GM23248 (cell line): ENCODE data around the gene ARSI. TPM values are rescaled to one million over a fixed set of nuclear protein-coding genes. Genes with fewer than 3 reads are reported as not detected.

Experiments
- DNase-seq: peaks from one replicate; pipeline ENCODE4 v3.0.0-alpha.2; 2015
- H2AFZ ChIP-seq: fragments of 200-600 bp; sonication (generic); 2 replicates; pipeline ENCODE4 v1.6.1; 2016; ENCODE audit warnings: antibody characterized with exemption
- H3F3A ChIP-seq: fragments of 200-600 bp; sonication (generic); 2 replicates; pipeline ENCODE4 v1.6.1; 2016; ENCODE audit warnings: mild to moderate bottlenecking, antibody characterized with exemption, mixed run types; ENCODE audit not compliant: insufficient read depth
- H3K27ac ChIP-seq: fragments of 200-600 bp; sonication (generic); 2 replicates; pipeline ENCODE4 v1.5.1; 2016; ENCODE audit warnings: mild to moderate bottlenecking
- H3K27me3 ChIP-seq: fragments of 200-600 bp; sonication (generic); replicated peaks from 2 replicates; pipeline ENCODE4 v1.6.1; 2016; ENCODE audit warnings: mild to moderate bottlenecking; ENCODE audit not compliant: insufficient read depth
- H3K36me3 ChIP-seq: fragments of 200-600 bp; sonication (generic); 2 replicates; pipeline ENCODE4 v1.6.1; 2016; ENCODE audit warnings: low read depth, mild to moderate bottlenecking
- H3K4me1 ChIP-seq: fragments of 200-600 bp; sonication (generic); 2 replicates; pipeline ENCODE4 v1.6.1; 2016; ENCODE audit warnings: mild to moderate bottlenecking; ENCODE audit not compliant: insufficient read depth
- H3K4me2 ChIP-seq: fragments of 200-600 bp; sonication (generic); one replicate; pipeline ENCODE4 v1.6.1; 2016; ENCODE audit warnings: mild to moderate bottlenecking; ENCODE audit not compliant: unreplicated experiment
- H3K4me3 ChIP-seq: fragments of 200-600 bp; sonication (generic); 2 replicates; pipeline ENCODE4 v1.5.1; 2016; ENCODE audit warnings: mild to moderate bottlenecking
- H3K79me2 ChIP-seq: fragments of 200-600 bp; sonication (generic); 2 replicates; pipeline ENCODE4 v1.6.1; 2016; ENCODE audit warnings: mild to moderate bottlenecking; ENCODE audit not compliant: insufficient read depth
- H3K9ac ChIP-seq: fragments of 200-600 bp; sonication (generic); 2 replicates; pipeline ENCODE4 v1.6.1; 2016; ENCODE audit warnings: mild to moderate bottlenecking
- H3K9me2 ChIP-seq: fragments of 200-600 bp; sonication (generic); 2 replicates; pipeline ENCODE4 v1.6.1; 2016; ENCODE audit warnings: mixed run types, mild to moderate bottlenecking, moderate library complexity; ENCODE audit not compliant: insufficient read depth
- H3K9me3 ChIP-seq: fragments of 200-600 bp; sonication (generic); one replicate; pipeline ENCODE4 v1.6.1; 2017; ENCODE audit warnings: low read depth
- H4K20me1 ChIP-seq: fragments of 200-600 bp; sonication (generic); 2 replicates; pipeline ENCODE4 v1.6.0; 2016; ENCODE audit not compliant: insufficient read depth
- EZH2 ChIP-seq: fragments of 200-600 bp; sonication (generic); IDR thresholded peaks from 2 replicates; pipeline ENCODE4 v1.6.1; 2018; ENCODE audit warnings: antibody characterized with exemption, mild to moderate bottlenecking; ENCODE audit not compliant: insufficient read depth, poor library complexity, severe bottlenecking
- EZH2phosphoT487 ChIP-seq: fragments of 200-600 bp; sonication (generic); IDR thresholded peaks from 2 replicates; pipeline ENCODE4 v1.6.1; 2018; ENCODE audit warnings: antibody characterized with exemption, moderate library complexity, mild to moderate bottlenecking, low read depth; ENCODE audit not compliant: insufficient read depth
- WGBS, 2 experiments: methylation state at CpG; one replicate each; pipeline ENCODE4 v1.1.6; 2015 to 2017; ENCODE audit warnings: low lambda C conversion rate in 2 of 2, low coverage in 1 of 2; ENCODE audit errors: missing lambda C conversion rate in 2 of 2; 5-methylcytosine and 5-hydroxymethylcytosine counted together
- in situ Hi-C: fragments of 300-500 bp; cut with MboI; formaldehyde crosslinking; loops from 2 replicates; pipeline ENCODE4 v1.15.0; 2020
- polyA plus RNA-seq: library from polyadenylated mRNA; unstranded; fragments of >200 nt; fragmentation: Nextera tagmentation; extraction: Ambion mirVana; gene quantifications from 2 replicates; pipeline ENCODE4 v1.2.1, GENCODE V29; 2016
- total RNA-seq: library from RNA; depleted of rRNA; stranded (reverse); fragments of >200 nt; shearing (Covaris generic); gene quantifications from 2 replicates; pipeline ENCODE4 v1.2.3, GENCODE V29; 2014

Gene ARSI
- total and polyA plus RNA-seq, 2 experiments from 2014 or later = 1.0 to 4.3 TPM

GRCh38 chr5:150323092-150323491 lies 20.4 kb upstream of the ARSI start:
- no peak for DNase-seq
- H3K27me3 ChIP-seq = no peaks in the 10 kb centered on the region
- H3K9me2 ChIP-seq = no peaks in the 10 kb centered on the region
- H4K20me1 ChIP-seq = no peaks in the 10 kb centered on the region
- no peak overlapping the region for H3K4me3 ChIP-seq
- peaks cover 38% of the 10 kb centered on the region for H3K4me1 ChIP-seq
- no peak overlapping the region for H2AFZ ChIP-seq
- H3K36me3 ChIP-seq = no peaks in the 10 kb centered on the region
- no peaks in the 10 kb centered on the region for H3K79me2 ChIP-seq
- no peak overlapping the region for H3K4me2 ChIP-seq
- no peak overlapping the region for H3K27ac ChIP-seq
- in situ Hi-C loops = no loop called here
- no peak overlapping the region for H3K9ac ChIP-seq
- WGBS, 2 experiments = 93 to 99% methylated on average over 6 of the region's 6 CpGs
- no peaks in the 10 kb centered on the region for H3K9me3 ChIP-seq
- no peak for TF ChIP-seq EZH2
- no peak for TF ChIP-seq EZH2phosphoT487
- H3F3A ChIP-seq = peaks cover 32% of the 10 kb centered on the region

- Histone ChIP-seq H3K27me3 (no peaks in the 10 kb centered on the region), H2AFZ (no peak overlapping the region), H3K9me3 (no peaks in the 10 kb centered on the region), H3K27ac (peak overlapping the region; percentile 16; the same call in 1 of the 2 replicates), H3K9me2 (no peaks in the 10 kb centered on the region), H4K20me1 (no peaks in the 10 kb centered on the region), H3K79me2 (no peaks in the 10 kb centered on the region), H3K4me1 (peaks cover 47% of the 10 kb centered on the region), H3K4me3 (no peak overlapping the region), H3K9ac (no peak overlapping the region), H3K4me2 (no peak overlapping the region), H3K36me3 (no peaks in the 10 kb centered on the region), H3F3A (peaks cover 40% of the 10 kb centered on the region)
- peak; percentile 74 for DNase-seq
- TF ChIP-seq EZH2 = no peak
- no peak for TF ChIP-seq EZH2phosphoT487
- in situ Hi-C loops = no loop called here
These were observed 19.5 kb upstream of the ARSI start for GRCh38 chr5:150322202-150322601.

- H3K36me3 ChIP-seq = no peaks in the 10 kb centered on the region
- no peaks in the 10 kb centered on the region for H3K79me2 ChIP-seq
- in situ Hi-C loops = no loop called here
- TF ChIP-seq EZH2phosphoT487 (no peak), EZH2 (no peak)
- no peaks in the 10 kb centered on the region for H3K9me3 ChIP-seq
- H3F3A ChIP-seq = peaks cover 43% of the 10 kb centered on the region
- DNase-seq = peak; percentile 34
- no peak overlapping the region for H3K4me3 ChIP-seq
- H2AFZ ChIP-seq = no peak overlapping the region
- no peaks in the 10 kb centered on the region for H3K9me2 ChIP-seq
- no peaks in the 10 kb centered on the region for H4K20me1 ChIP-seq
- H3K4me1 ChIP-seq = peaks cover 51% of the 10 kb centered on the region
- peak overlapping the region; percentile 16; the same call in 1 of the 2 replicates for H3K27ac ChIP-seq
- no peaks in the 10 kb centered on the region for H3K27me3 ChIP-seq
- H3K4me2 ChIP-seq = no peak overlapping the region
- H3K9ac ChIP-seq = no peak overlapping the region
- WGBS, 2 experiments = 88 to 89% methylated on average over 1 of the region's 1 CpG
These were observed 19.1 kb upstream of the ARSI start for GRCh38 chr5:150321784-150322183.

DNA sequence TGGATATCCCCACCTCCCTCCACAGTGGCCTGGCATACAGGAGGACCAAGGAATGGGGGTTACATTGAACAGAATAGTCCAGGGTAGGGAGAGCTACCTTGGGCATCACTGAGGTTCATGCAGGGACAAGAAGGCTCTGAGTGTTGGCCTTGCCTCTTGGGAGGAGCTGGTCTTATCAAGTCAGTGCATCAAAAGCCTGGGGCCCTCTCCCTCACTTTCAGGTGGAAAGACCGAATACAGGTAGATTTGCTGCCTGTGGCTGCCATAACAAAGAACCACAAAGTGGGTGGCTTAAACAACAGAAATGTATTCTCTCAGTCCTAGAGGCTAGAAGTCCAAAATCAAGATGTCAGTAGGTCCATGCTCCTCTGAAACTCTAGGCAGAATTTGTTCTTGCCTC lies 18.5 kb upstream of the ARSI start:
- no peak overlapping the region for H2AFZ ChIP-seq
- H3K9ac ChIP-seq = no peak overlapping the region
- in situ Hi-C loops = no loop called here
- peaks cover 49% of the 10 kb centered on the region for H3F3A ChIP-seq
- H3K79me2 ChIP-seq = no peaks in the 10 kb centered on the region
- H3K9me2 ChIP-seq = no peaks in the 10 kb centered on the region
- TF ChIP-seq EZH2 (no peak), EZH2phosphoT487 (no peak)
- peaks cover 54% of the 10 kb centered on the region for H3K4me1 ChIP-seq
- H3K27ac ChIP-seq = no peak overlapping the region; the same call in 1 of the 2 replicates
- no peak overlapping the region for H3K4me2 ChIP-seq
- no peaks in the 10 kb centered on the region for H3K36me3 ChIP-seq
- no peaks in the 10 kb centered on the region for H3K27me3 ChIP-seq
- no peaks in the 10 kb centered on the region for H4K20me1 ChIP-seq
- H3K4me3 ChIP-seq = no peak overlapping the region
- 100% methylated on average over 1 of the region's 1 CpG for whole genome bisulfite sequencing, 2 experiments
- no peak for DNase-seq
- H3K9me3 ChIP-seq = no peaks in the 10 kb centered on the region

- Histone ChIP-seq H3K36me3 (no peaks in the 10 kb centered on the region), H3K79me2 (no peaks in the 10 kb centered on the region), H4K20me1 (no peaks in the 10 kb centered on the region), H3K4me2 (peak overlapping the region; percentile 30), H3K9ac (peak overlapping the region; percentile 45), H3K27ac (peak overlapping the region; percentile 66), H3K4me1 (peaks cover 54% of the 10 kb centered on the region), H2AFZ (no peak overlapping the region), H3K4me3 (no peak overlapping the region), H3F3A (peaks cover 52% of the 10 kb centered on the region), H3K9me2 (no peaks in the 10 kb centered on the region), H3K9me3 (no peaks in the 10 kb centered on the region), H3K27me3 (no peaks in the 10 kb centered on the region)
- peak; percentile 96 for DNase-seq
- in situ Hi-C loops = no loop called here
- WGBS, 2 experiments = 2 to 3% methylated on average over 2 of the region's 2 CpGs
- TF ChIP-seq EZH2phosphoT487 (no peak), EZH2 (no peak)
These were observed 17.4 kb upstream of the ARSI start for GRCh38 chr5:150320044-150320613.
